Sigmoid colon (tissue), 4 donors: Measurements from ENCODE around the gene TRIM52.

Experiments
- CTCF ChIP-seq, 4 experiments: fragments of 450-650 bp in 3 of 4; fragments of 200-600 bp in 1 of 4; IDR thresholded peaks; one replicate each; pipeline ENCODE4 v1.5.1; 2016 to 2019; ENCODE audit warnings: antibody characterized with exemption in 4 of 4, mild to moderate bottlenecking in 3 of 4, moderate library complexity in 2 of 4
- POLR2AphosphoS5 ChIP-seq, 4 donors: sonication (generic); formaldehyde crosslinking; IDR thresholded peaks; one replicate each; pipeline ENCODE4 v1.6.1; 2017; ENCODE audit warnings: antibody characterized with exemption in 4 of 4

- TF ChIP-seq POLR2AphosphoS5 (IDR thresholded peaks at IDR 0.05), result no peak
- no peak for TF ChIP-seq CTCF (IDR thresholded peaks at IDR 0.05)
Observed at GRCh38 chr5:181221105-181221791, 39.7 kb downstream of the TRIM52 start.
